Activated CD8-positive, alpha-beta T cell treated with anti-CD3 and anti-CD28 coated beads for 36 hours (primary cell): ENCODE results near the gene PNLIPRP1. TPM values are rescaled to one million over a fixed set of nuclear protein-coding genes. Genes with fewer than 3 reads are reported as not detected.

Source experiments
- ATAC-seq: fragments of 200-7000 bp; cut with Tn5 transposase; one replicate; pipeline ENCODE4 v1.10.0; 2021; ENCODE audit warnings: mild to moderate bottlenecking, moderate library complexity
- CTCF ChIA-PET: fragments of 350-600 bp; sonication (Branson Sonifier 250); formaldehyde crosslinking; loops from one replicate; lab custom pipeline; 2021; ENCODE audit warnings: antibody characterized with exemption; lab: Charles Lee
- POLR2A ChIA-PET: fragments of 350-600 bp; sonication (Branson Sonifier 250); formaldehyde crosslinking; loops from one replicate; lab custom pipeline; 2021; ENCODE audit warnings: antibody characterized with exemption; lab: Charles Lee
- DNase-seq: peaks from one replicate; pipeline ENCODE4 v3.0.0-alpha.2; 2020
- H3K27ac Mint-ChIP-seq: one replicate; pipeline ENCODE4 v1.8.0; 2021; ENCODE audit warnings: mild to moderate bottlenecking, mixed read lengths
- H3K27me3 Mint-ChIP-seq: one replicate; pipeline ENCODE4 v1.8.0; 2021; ENCODE audit warnings: mixed read lengths
- H3K36me3 Mint-ChIP-seq: one replicate; pipeline ENCODE4 v1.8.0; 2021; ENCODE audit warnings: low read depth, mixed read lengths
- H3K4me1 Mint-ChIP-seq: one replicate; pipeline ENCODE4 v1.8.0; 2021; ENCODE audit warnings: low read depth, mixed read lengths
- H3K4me3 Mint-ChIP-seq: one replicate; pipeline ENCODE4 v1.8.0; 2021; ENCODE audit warnings: mild to moderate bottlenecking, moderate library complexity, mixed read lengths
- H3K9me3 Mint-ChIP-seq: one replicate; pipeline ENCODE4 v1.8.0; 2021; ENCODE audit warnings: mixed read lengths
- CTCF ChIP-seq: fragments of 200-600 bp; IDR thresholded peaks from one replicate; pipeline ENCODE4 v1.8.0; 2022; ENCODE audit warnings: antibody characterized with exemption, mild to moderate bottlenecking
- intact Hi-C: fragments of 100-400 bp; cut with micrococcal nuclease; formaldehyde crosslinking; loops from one replicate; pipeline ENCODE4 v1.10.0; 2022
- total RNA-seq, 2 experiments: library from RNA; stranded (reverse); gene quantifications; one replicate each; pipeline ENCODE4 v1.2.3, GENCODE V29; 2021

The PNLIPRP1 gene
- total RNA-seq, 2 experiments from 2014 or later: not detected

GRCh38 chr10:116657863-116658551 lies 67.2 kb downstream of the PNLIPRP1 start:
- no peak for TF ChIP-seq CTCF
- DNase-seq (no peak), ATAC-seq (no peak)
- Mint-ChIP-seq H3K36me3 (no peaks in the 10 kb centered on the region), H3K27me3 (peaks cover 8% of the 10 kb centered on the region), H3K4me1 (no peaks in the 10 kb centered on the region), H3K27ac (no peak overlapping the region), H3K4me3 (no peak overlapping the region), H3K9me3 (no peaks in the 10 kb centered on the region)
- ChIA-PET CTCF (no interaction called here), POLR2A (no interaction called here)
- intact Hi-C loops: no loop called here

Other genes starting within 250 kb of the PNLIPRP1 start
- gene PNLIPRP3, start 163.1 kb upstream of the PNLIPRP1 start, total RNA-seq: not detected
- not detected for gene PNLIP, start 45.0 kb upstream of the PNLIPRP1 start, total RNA-seq
- not detected for gene PNLIPRP2, start 30.0 kb downstream of the PNLIPRP1 start, total RNA-seq
- gene HSPA12A, start 151.6 kb downstream of the PNLIPRP1 start, total RNA-seq: under 1 TPM in 1 of 2 experiments, not detected in 1; 0.07 TPM